Embryonic facial prominence (tissue), 1 donor: Measurements from ENCODE around the gene ULBP1.
"Not testable (repeated sequence)": the region's sequence is repeated elsewhere in the genome, so short reads cannot be mapped to it uniquely, and the experiment has no call there.

ENCODE experiments used
- DNase-seq: peaks from one replicate; pipeline ENCODE4 v3.0.0-alpha.2; 2016; ENCODE audit errors: extremely low spot score

ULBP1 gene

DNA sequence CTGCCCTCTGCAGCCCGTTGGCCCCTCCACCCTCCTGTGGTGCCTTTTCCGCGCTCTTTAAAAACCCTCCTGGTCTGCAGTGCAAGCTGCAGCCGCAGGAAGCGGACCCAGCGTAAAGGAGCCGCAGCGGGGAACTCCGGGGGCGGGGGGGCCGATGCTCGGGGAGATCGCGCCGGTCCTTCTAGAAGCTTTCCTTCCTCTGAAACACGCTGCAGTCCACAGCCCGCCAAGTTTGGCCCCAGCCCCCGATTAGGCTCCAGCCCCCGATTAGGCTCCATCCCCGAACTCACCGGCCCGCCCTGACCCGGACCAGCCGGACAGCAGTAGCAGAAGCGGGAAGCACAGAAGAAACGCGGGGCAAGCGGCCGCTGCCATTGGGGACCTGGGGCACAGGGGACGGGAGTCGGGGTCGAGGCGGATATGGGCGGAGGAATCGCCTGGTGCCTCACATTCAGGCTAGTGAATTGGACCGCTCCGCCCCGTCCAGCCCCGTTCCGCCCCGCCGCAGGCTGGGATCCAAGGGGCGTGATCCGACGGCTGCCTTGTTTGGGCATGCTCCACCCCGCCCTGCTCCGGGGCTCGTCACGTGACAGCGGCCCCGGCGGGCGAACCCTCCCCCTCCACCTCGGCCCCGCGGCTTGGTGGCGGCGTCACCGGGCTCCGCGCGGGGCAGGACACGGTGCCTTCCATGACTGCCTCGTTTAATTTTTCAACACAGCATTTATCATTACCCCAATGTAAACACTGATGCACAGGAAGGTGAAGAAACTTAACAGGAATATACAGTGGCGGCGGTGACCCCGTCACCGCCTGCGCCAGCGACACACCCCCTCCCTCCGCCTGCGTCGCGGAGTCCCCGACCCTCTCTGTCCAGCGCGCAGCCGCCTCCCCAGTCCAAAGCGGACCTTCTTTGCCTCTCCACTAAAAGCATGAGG lies 41.3 kb downstream of the ULBP1 start:
- DNase-seq, result peak; percentile 67

DNA sequence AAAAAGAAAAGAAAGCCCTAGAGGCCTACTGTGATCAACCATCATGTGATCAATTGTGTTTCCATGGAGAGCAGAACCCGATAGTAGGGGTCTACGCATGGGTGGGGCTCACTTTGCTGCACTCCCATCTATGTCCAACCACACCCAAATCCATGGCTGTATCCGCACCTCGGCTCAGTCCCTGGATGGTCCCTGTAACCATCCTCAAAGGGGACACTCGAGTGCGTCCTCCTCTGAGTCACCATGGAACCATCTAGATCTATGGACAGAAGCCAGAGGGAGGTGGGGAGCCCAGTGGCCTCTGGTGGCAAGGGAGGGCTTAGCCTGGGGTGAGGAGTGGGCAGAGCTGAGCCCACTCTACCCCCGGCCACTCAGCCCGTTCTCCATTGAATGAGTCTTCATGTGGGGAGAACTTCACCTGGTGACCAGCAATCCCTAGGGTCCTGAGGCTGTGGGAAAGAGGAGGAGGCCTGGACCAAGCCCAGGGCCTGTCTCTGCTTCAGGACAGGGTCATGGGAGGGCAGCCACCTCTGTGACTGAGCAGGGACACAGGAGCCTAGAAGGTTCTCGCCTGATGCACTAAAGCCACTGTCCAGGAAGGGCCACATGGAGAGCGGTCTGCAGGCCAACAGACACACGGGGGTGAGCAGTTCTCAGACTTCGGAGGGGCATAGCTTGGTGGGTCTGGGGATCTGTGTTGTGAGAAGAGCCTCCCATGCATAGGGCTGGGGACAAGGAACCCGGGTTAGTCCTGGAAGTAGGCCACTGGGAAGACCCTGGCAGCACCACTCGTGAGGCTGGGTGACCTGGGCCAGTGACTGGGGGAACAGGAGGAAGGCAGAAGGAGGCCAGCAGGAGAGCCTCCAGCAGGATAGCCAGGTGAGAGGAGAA lies 42.3 kb downstream of the ULBP1 start:
- DNase-seq, result no peak

- no peak for DNase-seq
Measured at GRCh38 chr6:150006961-150007464, 43.3 kb downstream of the ULBP1 start.

GRCh38 chr6:150008588-150008987 lies 44.8 kb downstream of the ULBP1 start:
- DNase-seq, result no peak

- DNase-seq, result not testable (repeated sequence)
Measured at GRCh38 chr6:150012846-150013784, 49.4 kb downstream of the ULBP1 start.

GRCh38 chr6:150013785-150014622 lies 50.3 kb downstream of the ULBP1 start:
- DNase-seq, result not testable (repeated sequence)

DNA sequence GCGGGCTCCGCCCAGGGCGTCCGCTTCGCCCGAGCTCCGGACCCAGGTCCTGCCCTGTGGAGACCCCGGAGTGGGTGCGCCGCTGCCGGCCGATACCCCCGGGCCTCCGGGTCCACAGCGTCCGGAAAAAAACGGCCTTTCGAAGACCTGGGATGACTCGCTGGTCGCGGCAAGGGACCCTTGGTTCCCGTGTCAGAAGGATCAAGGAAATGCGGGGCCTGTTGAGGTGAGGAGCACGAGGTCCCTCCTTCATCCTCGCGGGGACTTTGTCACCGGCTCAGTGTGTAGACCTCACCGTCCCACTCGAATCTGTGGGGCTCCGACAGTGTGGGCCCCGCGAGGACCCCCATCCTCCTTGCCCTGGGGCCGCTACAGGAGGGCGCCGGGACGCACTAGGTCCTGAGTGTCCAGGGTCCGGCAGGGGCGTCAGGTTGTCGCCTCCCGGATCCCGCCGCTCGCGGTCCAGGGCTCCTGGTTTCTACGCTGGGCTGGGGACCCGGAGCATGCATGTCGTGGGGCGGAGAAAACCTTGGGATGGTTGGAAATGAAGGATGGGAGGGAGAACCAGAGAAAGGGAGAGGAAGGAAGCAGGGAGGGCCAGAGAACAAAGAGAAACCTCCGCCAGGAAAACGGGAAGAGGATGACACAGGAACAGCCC lies 51.0 kb downstream of the ULBP1 start:
- not testable (repeated sequence) for DNase-seq

- DNase-seq, result not testable (repeated sequence)
Measured at GRCh38 chr6:150015281-150016001, 51.7 kb downstream of the ULBP1 start.

GRCh38 chr6:150016324-150017185 lies 52.8 kb downstream of the ULBP1 start:
- no peak for DNase-seq

GRCh38 chr6:150017186-150017521 lies 53.4 kb downstream of the ULBP1 start:
- DNase-seq, result not testable (repeated sequence)

GRCh38 chr6:150018846-150019580 lies 55.3 kb downstream of the ULBP1 start:
- no peak for DNase-seq

GRCh38 chr6:150021870-150022269 lies 58.1 kb downstream of the ULBP1 start:
- not testable (repeated sequence) for DNase-seq
